Posterior cingulate gyrus (tissue), 11 donors: ENCODE data around the gene NELFE.
"Not testable (repeated sequence)": the region's sequence is repeated elsewhere in the genome, so short reads cannot be mapped to it uniquely, and the experiment has no call there.

Source experiments
- DNase-seq, 10 donors: peaks; one replicate each; pipeline versions ENCODE4 v3.0.0 to v3.0.0-alpha.2; 2020 to 2021; ENCODE audit warnings: mixed read lengths in 3 of 10
- intact Hi-C: fragments of 100-400 bp; cut with DNase I; formaldehyde crosslinking; loops from one replicate; pipeline ENCODE4 v1.15.1; 2023

NELFE gene

GRCh38 chr6:31954511-31954910 is 4.3 kb downstream of the NELFE start:
- intact Hi-C loops, result loop anchor here (5.0 to 10.0 kb wide), 3 partner anchors 52 to 410 kb away; partner anchors contain the start of genes ATP6V1G2, DDX39B, LY6G5C and NFKBIL1
- DNase-seq, result peak in 1 of 10 donors; percentile 70

- DNase-seq, result peak in 1 of 10 donors; percentile 43
- intact Hi-C loops, result loop anchor here (5.0 to 10.0 kb wide), 3 partner anchors 51 to 408 kb away; partner anchors contain the start of genes ATP6V1G2, DDX39B, LY6G5C and NFKBIL1
Measured at GRCh38 chr6:31952890-31953289, 5.9 kb downstream of the NELFE start.

GRCh38 chr6:31952140-31952805 is 6.5 kb downstream of the NELFE start:
- intact Hi-C loops, result loop anchor here (5.0 to 10.0 kb wide), 3 partner anchors 50 to 407 kb away; partner anchors contain the start of genes ATP6V1G2, DDX39B, LY6G5C and NFKBIL1
- DNase-seq, result peak in 8 of 10 donors; percentile 31 to 93 (median 56)

- intact Hi-C loops, result loop anchor here (5.0 to 10.0 kb wide), 3 partner anchors 48 to 405 kb away; partner anchors contain the start of genes ATP6V1G2, DDX39B, LY6G5C and NFKBIL1
- peak in 1 of 10 donors; percentile 33 for DNase-seq
Measured at GRCh38 chr6:31949926-31950548, 8.7 kb downstream of the NELFE start.

DNA sequence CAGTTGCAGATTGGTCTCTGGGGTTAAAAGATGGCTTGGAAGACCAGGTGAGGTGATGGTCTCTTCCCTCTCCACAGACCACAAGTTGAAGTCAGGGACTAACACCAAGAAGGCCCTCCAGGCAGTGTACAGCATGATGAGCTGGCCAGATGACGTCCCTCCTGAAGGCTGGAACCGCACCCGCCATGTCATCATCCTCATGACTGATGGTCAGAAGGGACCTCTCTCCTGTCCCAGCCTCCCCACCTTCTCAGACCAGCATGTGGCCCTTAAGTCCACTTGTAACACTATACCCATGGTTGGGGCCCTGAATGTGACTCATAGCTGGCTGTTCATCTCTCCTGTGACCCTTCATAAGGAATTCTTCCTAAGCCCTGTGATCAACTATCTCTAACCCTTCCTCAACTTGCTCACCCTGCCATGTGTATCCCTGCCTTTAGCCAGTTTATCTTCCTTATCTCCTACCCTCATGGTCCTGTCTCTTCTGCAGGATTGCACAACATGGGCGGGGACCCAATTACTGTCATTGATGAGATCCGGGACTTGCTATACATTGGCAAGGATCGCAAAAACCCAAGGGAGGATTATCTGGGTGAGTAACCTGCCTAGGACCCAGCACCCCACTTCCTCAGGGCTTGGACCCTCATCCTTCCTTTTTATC is 9.9 kb downstream of the NELFE start:
- peak in 1 of 10 donors; percentile 75 for DNase-seq
- intact Hi-C loops, result no loop called here

- DNase-seq, result peak in 1 of 10 donors; percentile 14
- intact Hi-C loops, result no loop called here
Measured at GRCh38 chr6:31948306-31948705, 10.5 kb downstream of the NELFE start.

- intact Hi-C loops, result no loop called here
- no peak for DNase-seq
Measured at GRCh38 chr6:31947864-31948263, 10.9 kb downstream of the NELFE start.

DNA sequence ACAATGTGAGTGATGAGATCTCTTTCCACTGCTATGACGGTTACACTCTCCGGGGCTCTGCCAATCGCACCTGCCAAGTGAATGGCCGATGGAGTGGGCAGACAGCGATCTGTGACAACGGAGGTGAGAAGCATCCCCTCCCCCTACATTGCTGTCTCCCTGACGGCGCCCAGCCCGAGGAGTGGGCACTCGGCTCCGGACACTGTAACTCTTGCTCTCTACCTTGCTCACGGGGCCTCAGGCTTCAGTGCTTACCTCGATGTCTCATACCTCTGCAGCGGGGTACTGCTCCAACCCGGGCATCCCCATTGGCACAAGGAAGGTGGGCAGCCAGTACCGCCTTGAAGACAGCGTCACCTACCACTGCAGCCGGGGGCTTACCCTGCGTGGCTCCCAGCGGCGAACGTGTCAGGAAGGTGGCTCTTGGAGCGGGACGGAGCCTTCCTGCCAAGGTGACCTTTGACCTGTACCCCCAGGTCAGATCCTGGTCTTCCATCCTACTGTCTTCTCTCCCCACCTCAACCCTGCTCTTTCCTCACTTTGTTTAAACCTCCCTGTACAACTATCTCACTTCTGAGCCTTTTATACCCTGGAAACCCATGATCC is 11.6 kb downstream of the NELFE start:
- peak in 1 of 10 donors; percentile 69 for DNase-seq
- intact Hi-C loops, result no loop called here

DNA sequence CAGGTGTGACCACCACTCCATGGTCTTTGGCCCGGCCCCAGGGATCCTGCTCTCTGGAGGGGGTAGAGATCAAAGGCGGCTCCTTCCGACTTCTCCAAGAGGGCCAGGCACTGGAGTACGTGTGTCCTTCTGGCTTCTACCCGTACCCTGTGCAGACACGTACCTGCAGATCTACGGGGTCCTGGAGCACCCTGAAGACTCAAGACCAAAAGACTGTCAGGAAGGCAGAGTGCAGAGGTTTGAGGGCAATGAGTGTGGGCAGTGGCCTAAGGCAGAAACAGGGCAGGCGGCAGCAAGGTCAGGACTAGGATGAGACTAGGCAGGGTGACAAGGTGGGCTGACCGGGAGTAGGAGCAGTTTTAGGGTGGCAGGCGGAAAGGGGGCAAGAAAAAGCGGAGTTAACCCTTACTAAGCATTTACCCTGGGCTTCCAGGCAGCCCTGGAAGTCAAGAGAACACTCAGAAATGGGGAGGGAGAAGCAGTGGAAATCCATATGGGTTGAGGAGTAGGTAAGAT is 12.3 kb downstream of the NELFE start:
- peak in 1 of 10 donors; percentile 44 for DNase-seq
- intact Hi-C loops, result no loop called here

GRCh38 chr6:31945507-31946369 is 13.0 kb downstream of the NELFE start, which contains the start of gene CFB:
TSS of gene CFB (plus strand) at chr6:31946095. CDS start at chr6:31946222, 127 bp downstream.
- intact Hi-C loops, result no loop called here
- peak in 1 of 10 donors; percentile 81 for DNase-seq

GRCh38 chr6:31945154-31945506 is 13.6 kb downstream of the NELFE start:
- DNase-seq, result peak in 1 of 10 donors; percentile 67
- intact Hi-C loops, result no loop called here

- peak in 1 of 10 donors; percentile 41 for DNase-seq
- intact Hi-C loops, result no loop called here
Measured at GRCh38 chr6:31943742-31944141, 15.0 kb downstream of the NELFE start.

- DNase-seq, result no peak
- intact Hi-C loops, result no loop called here
Measured at GRCh38 chr6:31940256-31940664, 18.5 kb downstream of the NELFE start.

DNA sequence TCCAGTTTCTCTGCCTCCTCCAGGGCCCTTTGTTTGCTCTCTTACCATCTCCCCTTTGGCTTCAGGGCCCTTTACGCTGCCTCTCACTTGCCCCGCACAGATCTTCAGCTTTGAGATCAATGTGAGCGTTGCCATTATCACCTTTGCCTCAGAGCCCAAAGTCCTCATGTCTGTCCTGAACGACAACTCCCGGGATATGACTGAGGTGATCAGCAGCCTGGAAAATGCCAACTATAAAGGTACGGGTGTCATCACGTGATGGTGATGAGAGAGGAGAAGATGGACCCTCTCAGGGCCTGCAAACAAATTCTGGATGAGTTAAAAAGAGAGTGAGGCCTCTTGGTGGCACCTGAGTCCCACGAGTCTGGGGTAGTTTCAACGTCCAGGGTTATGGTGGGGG is 22.9 kb downstream of the NELFE start:
- no peak for DNase-seq

DNA sequence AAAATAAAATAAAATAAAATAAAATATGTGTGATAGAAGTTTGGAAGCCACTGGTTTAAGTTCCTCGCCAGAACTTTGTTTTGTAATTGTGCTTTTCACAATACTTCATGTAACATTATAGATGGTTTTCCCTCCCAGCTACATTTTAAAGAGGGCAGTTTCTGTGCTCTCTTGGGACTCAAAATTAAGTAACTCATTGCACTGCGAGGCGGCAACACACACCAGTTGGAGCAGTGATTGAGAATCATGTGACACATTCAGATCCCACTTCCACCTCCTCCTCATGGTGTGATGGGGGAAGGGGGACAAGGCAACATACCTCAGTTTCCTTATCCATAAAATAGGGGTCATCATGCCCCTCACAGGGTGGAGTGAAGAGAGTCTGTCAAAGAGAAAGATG is 23.8 kb downstream of the NELFE start:
- intact Hi-C loops, result no loop called here
- DNase-seq, result no peak

More for the DNA sequence above, 22.9 kb downstream of the NELFE start:
- intact Hi-C loops, result no loop called here

- DNase-seq, result peak in 1 of 10 donors; percentile 85
- intact Hi-C loops, result no loop called here
Measured at GRCh38 chr6:31933537-31933936, 25.2 kb downstream of the NELFE start.

- intact Hi-C loops, DNase-seq: not testable (repeated sequence)
Measured at GRCh38 chr6:31932137-31932536, 26.6 kb downstream of the NELFE start.

GRCh38 chr6:31930962-31931361 is 27.8 kb downstream of the NELFE start:
- DNase-seq, result no peak
- intact Hi-C loops, result no loop called here

- intact Hi-C loops, result no loop called here
- no peak for DNase-seq
Measured at GRCh38 chr6:31928672-31928939, 30.2 kb downstream of the NELFE start.
